ENCODE data around the gene CLCN6. TPM values are rescaled to one million over a fixed set of nuclear protein-coding genes. Genes with fewer than 3 reads are reported as not detected.

CLCN6 gene
- total RNA-seq, 1 experiment from 2014 or later = 13.7 TPM

GRCh38 chr1:11879311-11880180 lies 73.6 kb downstream of the CLCN6 start:
- H3K27me3 ChIP-seq (ENCODE audit: insufficient read depth, low read length) = no peaks in the 10 kb centered on the region
- H3K4me2 ChIP-seq (ENCODE audit: low read length) = no peak overlapping the region
- no peaks in the 10 kb centered on the region for H3K9me2 ChIP-seq (ENCODE audit: insufficient read depth)
- RAD21 ChIA-PET (ENCODE audit: low non-redundant PET in 1 of 2, low total read pairs in 2 of 2, uncharacterized antibody in 2 of 2, unreplicated experiment in 2 of 2) = no interaction called here
- H3K27ac ChIP-seq (ENCODE audit: low read depth, low read length) = no peak overlapping the region
- no peak for ATAC-seq
- H3K4me1 ChIP-seq (ENCODE audit: control insufficient read depth in 1 of 2, insufficient read depth in 2 of 2, low read length in 2 of 2) = peaks cover 0 to 6% of the 10 kb centered on the region in 2 experiments; a peak in 1 of 4 replicates
- H3K4me3 ChIP-seq (replicated peaks in 1 of 2; ENCODE audit: low read depth in 1 of 2, low read length in 2 of 2) = no peak overlapping the region
- no TSS peak for BruUV-seq (replicated peaks)
- H2AFZ ChIP-seq (ENCODE audit: low read depth, low read length, poor library complexity, severe bottlenecking) = no peak overlapping the region
- no peak for DNase-seq (ENCODE audit: low read depth, low spot score)
- H3K9me3 ChIP-seq (ENCODE audit: control insufficient read depth in 1 of 2, insufficient read depth in 1 of 2, low read depth in 1 of 2, low read length in 2 of 2) = no peaks in the 10 kb centered on the region
- H3K36me3 ChIP-seq (ENCODE audit: control insufficient read depth in 1 of 2, insufficient read depth in 2 of 2, low read length in 2 of 2) = no peaks in the 10 kb centered on the region
- intact Hi-C loops (cut with micrococcal nuclease) = no loop called here
- TF ChIP-seq ZNF274 (IDR thresholded peaks at IDR 0.05; ENCODE audit: low read depth, low read length) (no peak), REST (IDR thresholded peaks at IDR 0.05; ENCODE audit: low read depth) (no peak), ZBTB33 (IDR thresholded peaks at IDR 0.05; ENCODE audit: extremely low read depth, insufficient replicate concordance, low read length) (no peak), ATF3 (IDR thresholded peaks at IDR 0.05) (no peak), CEBPB (IDR thresholded peaks at IDR 0.05; ENCODE audit: low read depth) (no peak), JUND (IDR thresholded peaks at IDR 0.05) (no peak), EZH2phosphoT487 (IDR thresholded peaks at IDR 0.05; ENCODE audit: borderline replicate concordance) (no peak), EGR1 (IDR thresholded peaks at IDR 0.05; ENCODE audit: low read depth) (no peak), POLR2A (IDR thresholded peaks at IDR 0.05; ENCODE audit: borderline replicate concordance, extremely low read depth, insufficient read depth, insufficient read length) (no peak), SRF (IDR thresholded peaks at IDR 0.05; ENCODE audit: low read depth) (no peak), MAX (IDR thresholded peaks at IDR 0.05) (no peak), CBX3 (IDR thresholded peaks at IDR 0.05; ENCODE audit: low read depth) (no peak)
- H4K20me1 ChIP-seq (ENCODE audit: insufficient read depth) = no peaks in the 10 kb centered on the region
- CTCF ChIA-PET = no interaction called here
- POLR2A ChIA-PET = interaction anchor here (1.2 kb wide), 1 partner anchor 30 kb away, joined by 4 read pairs; no protein-coding TSS in a partner anchor
- no peak overlapping the region for H3K9ac ChIP-seq (ENCODE audit: low read length)
- H3K79me2 ChIP-seq (ENCODE audit: insufficient read depth, low read length) = no peaks in the 10 kb centered on the region

Measured in HCT116 (cell line).